Activated CD8-positive, alpha-beta T cell treated with anti-CD3 and anti-CD28 coated beads for 36 hours (primary cell): ENCODE measurements around the gene SKAP1. TPM values are rescaled to one million over a fixed set of nuclear protein-coding genes. Genes with fewer than 3 reads are reported as not detected.

ENCODE experiments used
- ATAC-seq: fragments of 200-7000 bp; cut with Tn5 transposase; one replicate; pipeline ENCODE4 v1.10.0; 2021; ENCODE audit warnings: mild to moderate bottlenecking, moderate library complexity
- CTCF ChIA-PET: fragments of 350-600 bp; sonication (Branson Sonifier 250); formaldehyde crosslinking; loops from one replicate; lab custom pipeline; 2021; ENCODE audit warnings: antibody characterized with exemption; lab: Charles Lee
- POLR2A ChIA-PET: fragments of 350-600 bp; sonication (Branson Sonifier 250); formaldehyde crosslinking; loops from one replicate; lab custom pipeline; 2021; ENCODE audit warnings: antibody characterized with exemption; lab: Charles Lee
- DNase-seq: peaks from one replicate; pipeline ENCODE4 v3.0.0-alpha.2; 2020
- H3K27ac Mint-ChIP-seq: one replicate; pipeline ENCODE4 v1.8.0; 2021; ENCODE audit warnings: mild to moderate bottlenecking, mixed read lengths
- H3K27me3 Mint-ChIP-seq: one replicate; pipeline ENCODE4 v1.8.0; 2021; ENCODE audit warnings: mixed read lengths
- H3K36me3 Mint-ChIP-seq: one replicate; pipeline ENCODE4 v1.8.0; 2021; ENCODE audit warnings: low read depth, mixed read lengths
- H3K4me1 Mint-ChIP-seq: one replicate; pipeline ENCODE4 v1.8.0; 2021; ENCODE audit warnings: low read depth, mixed read lengths
- H3K4me3 Mint-ChIP-seq: one replicate; pipeline ENCODE4 v1.8.0; 2021; ENCODE audit warnings: mild to moderate bottlenecking, moderate library complexity, mixed read lengths
- H3K9me3 Mint-ChIP-seq: one replicate; pipeline ENCODE4 v1.8.0; 2021; ENCODE audit warnings: mixed read lengths
- CTCF ChIP-seq: fragments of 200-600 bp; IDR thresholded peaks from one replicate; pipeline ENCODE4 v1.8.0; 2022; ENCODE audit warnings: antibody characterized with exemption, mild to moderate bottlenecking
- intact Hi-C: fragments of 100-400 bp; cut with micrococcal nuclease; formaldehyde crosslinking; loops from one replicate; pipeline ENCODE4 v1.10.0; 2022
- total RNA-seq, 2 experiments: library from RNA; stranded (reverse); gene quantifications; one replicate each; pipeline ENCODE4 v1.2.3, GENCODE V29; 2021

SKAP1 gene
- total RNA-seq, 2 experiments from 2014 or later = 73.9 to 81.3 TPM

- intact Hi-C loops = no loop called here
- ChIA-PET CTCF (interaction anchor here (1.2 to 3.0 kb wide), 2 partner anchors 12 to 18 kb away, joined by 3 to 12 read pairs; no protein-coding TSS in a partner anchor), POLR2A (no interaction called here)
- Mint-ChIP-seq H3K9me3 (no peaks in the 10 kb centered on the region), H3K4me3 (no peak overlapping the region), H3K27me3 (no peaks in the 10 kb centered on the region), H3K27ac (peak overlapping the region; percentile 40), H3K36me3 (peaks cover 12% of the 10 kb centered on the region), H3K4me1 (peaks cover 75% of the 10 kb centered on the region)
- TF ChIP-seq CTCF = no peak
- ATAC-seq (peak; percentile 94), DNase-seq (peak; percentile 65)
These were observed 188.9 kb downstream of the SKAP1 start for GRCh38 chr17:48241131-48241591.

- H3K4me1 Mint-ChIP-seq = peaks cover 74% of the 10 kb centered on the region
- H3K27ac Mint-ChIP-seq = peak overlapping the region; percentile 42
- peaks cover 12% of the 10 kb centered on the region for H3K36me3 Mint-ChIP-seq
- POLR2A ChIA-PET = no interaction called here
- intact Hi-C loops = no loop called here
- TF ChIP-seq CTCF = no peak
- CTCF ChIA-PET = interaction anchor here (0.5 to 3.0 kb wide), 4 partner anchors 13 to 1102 kb away, joined by 3 to 12 read pairs (median 4); no protein-coding TSS in a partner anchor
- DNase-seq (no peak), ATAC-seq (peak; percentile 15)
- no peaks in the 10 kb centered on the region for H3K9me3 Mint-ChIP-seq
- no peak overlapping the region for H3K4me3 Mint-ChIP-seq
- no peaks in the 10 kb centered on the region for H3K27me3 Mint-ChIP-seq
These were observed 189.4 kb downstream of the SKAP1 start for GRCh38 chr17:48240562-48241130.

- ATAC-seq (no peak), DNase-seq (no peak)
- TF ChIP-seq CTCF = no peak
- Mint-ChIP-seq H3K27me3 (no peaks in the 10 kb centered on the region), H3K36me3 (peaks cover 12% of the 10 kb centered on the region), H3K9me3 (no peaks in the 10 kb centered on the region), H3K4me3 (no peak overlapping the region), H3K4me1 (peaks cover 70% of the 10 kb centered on the region), H3K27ac (no peak overlapping the region)
- CTCF ChIA-PET = interaction anchor here (0.5 to 3.0 kb wide), 4 partner anchors 13 to 1102 kb away, joined by 3 to 12 read pairs (median 4); no protein-coding TSS in a partner anchor
- intact Hi-C loops = no loop called here
- POLR2A ChIA-PET = no interaction called here
These were observed 189.9 kb downstream of the SKAP1 start for GRCh38 chr17:48240122-48240521.

- TF ChIP-seq CTCF = no peak
- CTCF ChIA-PET = interaction anchor here (0.7 to 3.0 kb wide), 4 partner anchors 12 to 112 kb away, joined by 3 to 12 read pairs (median 4); no protein-coding TSS in a partner anchor
- DNase-seq = no peak
- no peak for ATAC-seq
- Mint-ChIP-seq H3K36me3 (peaks cover 12% of the 10 kb centered on the region), H3K4me1 (peaks cover 65% of the 10 kb centered on the region), H3K27ac (no peak overlapping the region), H3K9me3 (no peaks in the 10 kb centered on the region), H3K4me3 (no peak overlapping the region), H3K27me3 (no peaks in the 10 kb centered on the region)
- POLR2A ChIA-PET = no interaction called here
- intact Hi-C loops = no loop called here
These were observed 190.4 kb downstream of the SKAP1 start for GRCh38 chr17:48239603-48239995.

GRCh38 chr17:48238933-48239602 lies 190.9 kb downstream of the SKAP1 start:
- intact Hi-C loops = no loop called here
- no peaks in the 10 kb centered on the region for H3K9me3 Mint-ChIP-seq
- TF ChIP-seq CTCF = no peak
- CTCF ChIA-PET = interaction anchor here (0.8 to 3.0 kb wide), 3 partner anchors 20 to 354 kb away, joined by 3 to 12 read pairs (median 3); partner anchors contain the start of gene HOXB5
- peaks cover 60% of the 10 kb centered on the region for H3K4me1 Mint-ChIP-seq
- H3K4me3 Mint-ChIP-seq = no peak overlapping the region
- H3K36me3 Mint-ChIP-seq = peaks cover 17% of the 10 kb centered on the region
- ATAC-seq = no peak
- no peaks in the 10 kb centered on the region for H3K27me3 Mint-ChIP-seq
- H3K27ac Mint-ChIP-seq = no peak overlapping the region
- POLR2A ChIA-PET = no interaction called here
- DNase-seq = no peak
